Measurements from ENCODE around the gene ABCA10. TPM values are rescaled to one million over a fixed set of nuclear protein-coding genes. Genes with fewer than 3 reads are reported as not detected.

ABCA10 gene
- total RNA-seq, 1 experiment from 2014 or later: not detected

DNA sequence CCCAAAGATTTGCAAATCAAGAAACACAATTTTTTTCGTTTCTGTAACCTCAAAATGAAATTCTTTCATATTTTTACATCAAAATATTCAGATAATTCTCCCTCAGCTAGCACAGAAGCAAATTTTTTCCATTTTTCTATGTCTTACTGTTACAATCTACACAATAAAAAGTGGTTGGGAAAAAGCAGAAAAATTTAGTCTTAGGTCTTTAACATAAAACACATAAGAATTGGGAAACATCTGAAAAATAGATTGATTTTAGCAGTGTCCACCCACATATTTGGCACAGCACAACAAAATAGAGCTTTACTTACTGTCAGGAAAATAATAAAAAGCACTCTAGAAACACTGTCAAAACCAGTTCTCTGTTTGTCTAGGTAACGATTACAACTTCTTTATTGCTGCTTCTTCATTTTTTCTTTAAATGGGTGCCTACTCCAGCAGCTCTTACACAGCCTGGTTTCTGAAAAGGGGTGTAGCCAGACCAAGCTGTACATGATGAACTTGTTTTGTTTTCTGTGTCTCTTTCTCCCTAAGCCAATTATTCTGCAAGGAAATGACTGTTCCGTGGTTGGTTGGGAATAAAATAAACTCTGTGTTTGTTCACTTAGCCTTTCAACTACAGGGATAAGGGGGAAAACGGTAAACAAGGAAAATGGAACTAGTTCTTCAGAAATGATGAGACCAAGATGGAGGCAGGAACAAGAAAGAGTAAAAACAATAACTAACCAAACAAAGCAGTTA is 87.0 kb downstream of the ABCA10 start, which contains the start of gene ABCA6:
TSS of gene ABCA6 (minus strand) at position 465 of the 744 bp plus-strand sequence. CDS start 1,192 bp downstream, outside the sequence.
- ATAC-seq (no peak), DNase-seq (ENCODE audit: low spot score) (no peak)
- H3K27me3 Mint-ChIP-seq (ENCODE audit: low read depth): no peaks in the 10 kb centered on the region
- H3K4me3 Mint-ChIP-seq: no peak within 1 kb of the TSS
- H3K9me3 Mint-ChIP-seq: no peaks in the 10 kb centered on the region
- H3K27ac Mint-ChIP-seq: no peak within 1 kb of the TSS
- TF ChIP-seq CBFB (CRISPR knock-in tag; IDR thresholded peaks at IDR 0.05; ENCODE audit: low read depth) (no peak), KAT7 (CRISPR knock-in tag; IDR thresholded peaks at IDR 0.05; ENCODE audit: borderline replicate concordance) (no peak), ZNF416 (CRISPR knock-in tag; IDR thresholded peaks at IDR 0.05) (no peak), RORB (CRISPR knock-in tag; IDR thresholded peaks at IDR 0.05) (no peak), NFE2L1 (CRISPR knock-in tag; IDR thresholded peaks at IDR 0.05) (no peak), GABPB1 (CRISPR knock-in tag; IDR thresholded peaks at IDR 0.05) (no peak), FOXK1 (CRISPR knock-in tag; IDR thresholded peaks at IDR 0.05) (no peak), CREM (CRISPR knock-in tag; IDR thresholded peaks at IDR 0.05) (no peak), MXD4 (CRISPR knock-in tag; IDR thresholded peaks at IDR 0.05; ENCODE audit: borderline replicate concordance) (no peak), ATF1 (CRISPR knock-in tag; IDR thresholded peaks at IDR 0.05) (no peak), SP1 (CRISPR knock-in tag; conservative IDR thresholded peaks at IDR 0.05) (no peak), ZNF671 (CRISPR knock-in tag; IDR thresholded peaks at IDR 0.05) (no peak)
- TF ChIP-seq, protein P1, sequence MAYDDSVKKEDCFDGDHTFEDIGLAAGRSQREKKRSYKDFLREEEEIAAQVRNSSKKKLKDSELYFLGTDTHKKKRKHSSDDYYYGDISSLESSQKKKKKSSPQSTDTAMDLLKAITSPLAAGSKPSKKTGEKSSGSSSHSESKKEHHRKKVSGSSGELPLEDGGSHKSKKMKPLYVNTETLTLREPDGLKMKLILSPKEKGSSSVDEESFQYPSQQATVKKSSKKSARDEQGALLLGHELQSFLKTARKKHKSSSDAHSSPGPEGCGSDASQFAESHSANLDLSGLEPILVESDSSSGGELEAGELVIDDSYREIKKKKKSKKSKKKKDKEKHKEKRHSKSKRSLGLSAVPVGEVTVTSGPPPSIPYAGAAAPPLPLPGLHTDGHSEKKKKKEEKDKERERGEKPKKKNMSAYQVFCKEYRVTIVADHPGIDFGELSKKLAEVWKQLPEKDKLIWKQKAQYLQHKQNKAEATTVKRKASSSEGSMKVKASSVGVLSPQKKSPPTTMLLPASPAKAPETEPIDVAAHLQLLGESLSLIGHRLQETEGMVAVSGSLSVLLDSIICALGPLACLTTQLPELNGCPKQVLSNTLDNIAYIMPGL (CRISPR knock-in tag; IDR thresholded peaks at IDR 0.05): no peak
- TF ChIP-seq, protein P2, sequence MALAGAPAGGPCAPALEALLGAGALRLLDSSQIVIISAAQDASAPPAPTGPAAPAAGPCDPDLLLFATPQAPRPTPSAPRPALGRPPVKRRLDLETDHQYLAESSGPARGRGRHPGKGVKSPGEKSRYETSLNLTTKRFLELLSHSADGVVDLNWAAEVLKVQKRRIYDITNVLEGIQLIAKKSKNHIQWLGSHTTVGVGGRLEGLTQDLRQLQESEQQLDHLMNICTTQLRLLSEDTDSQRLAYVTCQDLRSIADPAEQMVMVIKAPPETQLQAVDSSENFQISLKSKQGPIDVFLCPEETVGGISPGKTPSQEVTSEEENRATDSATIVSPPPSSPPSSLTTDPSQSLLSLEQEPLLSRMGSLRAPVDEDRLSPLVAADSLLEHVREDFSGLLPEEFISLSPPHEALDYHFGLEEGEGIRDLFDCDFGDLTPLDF (CRISPR knock-in tag; IDR thresholded peaks at IDR 0.05): no peak
- TF ChIP-seq, protein P3, sequence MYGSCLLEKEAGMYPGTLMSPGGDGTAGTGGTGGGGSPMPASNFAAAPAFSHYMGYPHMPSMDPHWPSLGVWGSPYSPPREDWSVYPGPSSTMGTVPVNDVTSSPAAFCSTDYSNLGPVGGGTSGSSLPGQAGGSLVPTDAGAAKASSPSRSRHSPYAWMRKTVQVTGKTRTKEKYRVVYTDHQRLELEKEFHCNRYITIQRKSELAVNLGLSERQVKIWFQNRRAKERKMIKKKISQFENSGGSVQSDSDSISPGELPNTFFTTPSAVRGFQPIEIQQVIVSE (CRISPR knock-in tag; IDR thresholded peaks at IDR 0.05; ENCODE audit: borderline replicate concordance): no peak
- TF ChIP-seq, protein P4, sequence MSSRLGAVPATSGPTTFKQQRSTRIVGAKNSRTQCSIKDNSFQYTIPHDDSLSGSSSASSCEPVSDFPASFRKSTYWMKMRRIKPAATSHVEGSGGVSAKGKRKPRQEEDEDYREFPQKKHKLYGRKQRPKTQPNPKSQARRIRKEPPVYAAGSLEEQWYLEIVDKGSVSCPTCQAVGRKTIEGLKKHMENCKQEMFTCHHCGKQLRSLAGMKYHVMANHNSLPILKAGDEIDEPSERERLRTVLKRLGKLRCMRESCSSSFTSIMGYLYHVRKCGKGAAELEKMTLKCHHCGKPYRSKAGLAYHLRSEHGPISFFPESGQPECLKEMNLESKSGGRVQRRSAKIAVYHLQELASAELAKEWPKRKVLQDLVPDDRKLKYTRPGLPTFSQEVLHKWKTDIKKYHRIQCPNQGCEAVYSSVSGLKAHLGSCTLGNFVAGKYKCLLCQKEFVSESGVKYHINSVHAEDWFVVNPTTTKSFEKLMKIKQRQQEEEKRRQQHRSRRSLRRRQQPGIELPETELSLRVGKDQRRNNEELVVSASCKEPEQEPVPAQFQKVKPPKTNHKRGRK (CRISPR knock-in tag; IDR thresholded peaks at IDR 0.05; ENCODE audit: borderline replicate concordance): no peak
- TF ChIP-seq, protein P5, sequence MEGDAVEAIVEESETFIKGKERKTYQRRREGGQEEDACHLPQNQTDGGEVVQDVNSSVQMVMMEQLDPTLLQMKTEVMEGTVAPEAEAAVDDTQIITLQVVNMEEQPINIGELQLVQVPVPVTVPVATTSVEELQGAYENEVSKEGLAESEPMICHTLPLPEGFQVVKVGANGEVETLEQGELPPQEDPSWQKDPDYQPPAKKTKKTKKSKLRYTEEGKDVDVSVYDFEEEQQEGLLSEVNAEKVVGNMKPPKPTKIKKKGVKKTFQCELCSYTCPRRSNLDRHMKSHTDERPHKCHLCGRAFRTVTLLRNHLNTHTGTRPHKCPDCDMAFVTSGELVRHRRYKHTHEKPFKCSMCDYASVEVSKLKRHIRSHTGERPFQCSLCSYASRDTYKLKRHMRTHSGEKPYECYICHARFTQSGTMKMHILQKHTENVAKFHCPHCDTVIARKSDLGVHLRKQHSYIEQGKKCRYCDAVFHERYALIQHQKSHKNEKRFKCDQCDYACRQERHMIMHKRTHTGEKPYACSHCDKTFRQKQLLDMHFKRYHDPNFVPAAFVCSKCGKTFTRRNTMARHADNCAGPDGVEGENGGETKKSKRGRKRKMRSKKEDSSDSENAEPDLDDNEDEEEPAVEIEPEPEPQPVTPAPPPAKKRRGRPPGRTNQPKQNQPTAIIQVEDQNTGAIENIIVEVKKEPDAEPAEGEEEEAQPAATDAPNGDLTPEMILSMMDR (IDR thresholded peaks at IDR 0.05): no peak
- TF ChIP-seq, protein P6, sequence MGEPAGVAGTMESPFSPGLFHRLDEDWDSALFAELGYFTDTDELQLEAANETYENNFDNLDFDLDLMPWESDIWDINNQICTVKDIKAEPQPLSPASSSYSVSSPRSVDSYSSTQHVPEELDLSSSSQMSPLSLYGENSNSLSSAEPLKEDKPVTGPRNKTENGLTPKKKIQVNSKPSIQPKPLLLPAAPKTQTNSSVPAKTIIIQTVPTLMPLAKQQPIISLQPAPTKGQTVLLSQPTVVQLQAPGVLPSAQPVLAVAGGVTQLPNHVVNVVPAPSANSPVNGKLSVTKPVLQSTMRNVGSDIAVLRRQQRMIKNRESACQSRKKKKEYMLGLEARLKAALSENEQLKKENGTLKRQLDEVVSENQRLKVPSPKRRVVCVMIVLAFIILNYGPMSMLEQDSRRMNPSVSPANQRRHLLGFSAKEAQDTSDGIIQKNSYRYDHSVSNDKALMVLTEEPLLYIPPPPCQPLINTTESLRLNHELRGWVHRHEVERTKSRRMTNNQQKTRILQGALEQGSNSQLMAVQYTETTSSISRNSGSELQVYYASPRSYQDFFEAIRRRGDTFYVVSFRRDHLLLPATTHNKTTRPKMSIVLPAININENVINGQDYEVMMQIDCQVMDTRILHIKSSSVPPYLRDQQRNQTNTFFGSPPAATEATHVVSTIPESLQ (CRISPR knock-in tag; IDR thresholded peaks at IDR 0.05): no peak
- CTCF ChIA-PET: interaction anchor here (1.0 to 1.6 kb wide), 2 partner anchors 56 to 74 kb away, joined by 3 to 5 read pairs; no protein-coding TSS in a partner anchor
- no peaks in the 10 kb centered on the region for H3K4me1 Mint-ChIP-seq
- POLR2A ChIA-PET: no interaction called here
- no peaks in the 10 kb centered on the region for H3K36me3 Mint-ChIP-seq
